Trophoblast cell (in vitro differentiated cells and primary cell): Measurements from ENCODE around the gene TMC2.

Source experiments
- DNase-seq, 2 donors: peaks; one replicate each; pipeline ENCODE4 v3.0.0-alpha.2; 2016
- H2AFZ ChIP-seq: 2 replicates; pipeline ENCODE4 v1.6.1; 2013; ENCODE audit warnings: low read length, moderate library complexity, mild to moderate bottlenecking; ENCODE audit not compliant: insufficient read depth, poor library complexity
- H2AK5ac ChIP-seq: 2 replicates; pipeline ENCODE4 v1.6.1; 2013; ENCODE audit warnings: mild to moderate bottlenecking, low read length
- H2BK120ac ChIP-seq: 2 replicates; pipeline ENCODE4 v1.6.1; 2013; ENCODE audit warnings: low read length, mild to moderate bottlenecking, moderate library complexity; ENCODE audit not compliant: insufficient read depth, poor library complexity
- H2BK12ac ChIP-seq: 2 replicates; pipeline ENCODE4 v1.6.1; 2013; ENCODE audit warnings: mild to moderate bottlenecking, low read length, moderate library complexity
- H2BK5ac ChIP-seq: 2 replicates; pipeline ENCODE4 v1.6.1; 2013; ENCODE audit warnings: low read length, low read depth, moderate library complexity, mild to moderate bottlenecking; ENCODE audit not compliant: poor library complexity
- H3K14ac ChIP-seq: 2 replicates; pipeline ENCODE4 v1.6.1; 2013; ENCODE audit warnings: mild to moderate bottlenecking, low read length
- H3K18ac ChIP-seq: 2 replicates; pipeline ENCODE4 v1.6.1; 2013; ENCODE audit warnings: mild to moderate bottlenecking, low read length
- H3K23ac ChIP-seq: 2 replicates; pipeline ENCODE4 v1.6.1; 2013; ENCODE audit warnings: low read length
- H3K27ac ChIP-seq: 2 replicates; pipeline ENCODE4 v1.5.1; 2013; ENCODE audit warnings: low read depth, mild to moderate bottlenecking, inconsistent platforms, low read length, moderate library complexity
- H3K27me3 ChIP-seq: 2 replicates; pipeline ENCODE4 v1.6.1; 2013; ENCODE audit warnings: inconsistent platforms, mild to moderate bottlenecking, low read length, moderate library complexity; ENCODE audit not compliant: insufficient read depth
- H3K36me3 ChIP-seq, 2 experiments: 1 replicate in 1 of 2; 2 replicates in 1 of 2; pipeline ENCODE4 v1.6.1; 2013; ENCODE audit warnings: low read length in 2 of 2, mild to moderate bottlenecking in 2 of 2, moderate library complexity in 1 of 2; ENCODE audit not compliant: insufficient read depth in 2 of 2, control insufficient read depth in 1 of 2
- H3K4ac ChIP-seq: 2 replicates; pipeline ENCODE4 v1.6.1; 2013; ENCODE audit warnings: low read depth, mild to moderate bottlenecking, low read length, moderate library complexity
- H3K4me1 ChIP-seq, 2 experiments: 1 replicate in 1 of 2; 2 replicates in 1 of 2; pipeline ENCODE4 v1.6.1; 2013; ENCODE audit warnings: low read length in 2 of 2, mild to moderate bottlenecking in 2 of 2, moderate library complexity in 1 of 2; ENCODE audit not compliant: insufficient read depth in 2 of 2, control insufficient read depth in 1 of 2
- H3K4me2 ChIP-seq: 2 replicates; pipeline ENCODE4 v1.6.1; 2013; ENCODE audit warnings: inconsistent platforms, mild to moderate bottlenecking, low read length, moderate library complexity
- H3K4me3 ChIP-seq: 2 replicates; pipeline ENCODE4 v1.5.1; 2013; ENCODE audit warnings: mild to moderate bottlenecking, low read depth, low read length, inconsistent platforms
- H3K79me1 ChIP-seq: one replicate; pipeline ENCODE4 v1.6.1; 2013; ENCODE audit warnings: low read length
- H3K79me2 ChIP-seq: 2 replicates; pipeline ENCODE4 v1.6.1; 2013; ENCODE audit warnings: low read length, mild to moderate bottlenecking; ENCODE audit not compliant: control insufficient read depth, insufficient read depth, poor library complexity
- H3K9ac ChIP-seq: 2 replicates; pipeline ENCODE4 v1.6.1; 2013; ENCODE audit warnings: mild to moderate bottlenecking, low read length
- H3K9me3 ChIP-seq: 2 replicates; pipeline ENCODE4 v1.6.1; 2013; ENCODE audit warnings: low read depth, mild to moderate bottlenecking, control low read depth, inconsistent platforms, low read length; ENCODE audit not compliant: insufficient read depth
- H4K12ac ChIP-seq: 2 replicates; pipeline ENCODE4 v1.6.1; 2013; ENCODE audit warnings: low read depth, mild to moderate bottlenecking, low read length, moderate library complexity
- H4K8ac ChIP-seq: 2 replicates; pipeline ENCODE4 v1.6.1; 2013; ENCODE audit warnings: low read depth, mild to moderate bottlenecking, low read length, moderate library complexity
- H4K91ac ChIP-seq: one replicate; pipeline ENCODE4 v1.6.1; 2013; ENCODE audit warnings: low read depth, mild to moderate bottlenecking, low read length, moderate library complexity
- WGBS: extraction: QIAGEN DNeasy Blood & Tissue Kit; methylation state at CpG from one replicate; pipeline ENCODE4 v1.1.7; 2013; ENCODE audit warnings: missing lambda C conversion rate; ENCODE audit not compliant: insufficient read length, insufficient coverage; ENCODE audit errors: extremely low coverage; 5-methylcytosine and 5-hydroxymethylcytosine counted together

The TMC2 gene

GRCh38 chr20:2564406-2564805 lies 28.0 kb downstream of the TMC2 start:
- Histone ChIP-seq H3K79me1 (no peaks in the 10 kb centered on the region), H2BK120ac (no peak overlapping the region), H3K4ac (no peak overlapping the region), H2BK5ac (no peak overlapping the region), H4K12ac (no peak overlapping the region), H2AFZ (no peak overlapping the region), H3K23ac (no peak overlapping the region), H3K4me2 (no peak overlapping the region), H2BK12ac (no peak overlapping the region), H3K9ac (no peak overlapping the region), H3K27me3 (peaks cover 9% of the 10 kb centered on the region), H4K8ac (no peak overlapping the region), H4K91ac (no peak overlapping the region), H2AK5ac (no peak overlapping the region), H3K9me3 (no peaks in the 10 kb centered on the region), H3K4me3 (no peak overlapping the region), H3K36me3 (no peaks in the 10 kb centered on the region), H3K4me1 (no peaks in the 10 kb centered on the region), H3K27ac (no peak overlapping the region), H3K14ac (no peak overlapping the region), H3K18ac (no peak overlapping the region), H3K79me2 (no peaks in the 10 kb centered on the region)
- WGBS, result no CpG with 5 or more reads among the region's 4 CpGs
- no peak for DNase-seq

DNA sequence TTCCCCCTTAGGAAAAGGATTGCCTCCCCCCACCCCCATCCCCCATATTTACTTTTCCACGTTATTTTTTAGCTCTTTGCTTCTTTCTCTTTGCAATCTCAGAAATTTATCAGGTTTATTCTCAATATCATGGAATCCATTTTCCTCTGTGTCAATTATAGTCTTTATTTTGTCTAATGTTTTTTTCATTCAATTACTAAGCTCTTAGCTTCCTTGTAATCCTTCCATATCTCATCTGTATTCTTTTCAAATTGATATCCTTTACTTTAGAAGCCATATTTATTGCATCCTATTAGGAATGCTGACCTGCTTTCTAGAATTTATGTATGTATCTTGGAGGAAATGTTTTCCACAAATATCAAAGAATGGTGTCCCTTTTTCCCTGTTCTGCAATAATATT lies 39.3 kb downstream of the TMC2 start:
- no peak overlapping the region for H3K27ac ChIP-seq
- H2BK120ac ChIP-seq, result no peak overlapping the region
- H2BK5ac ChIP-seq, result no peak overlapping the region
- no peak for DNase-seq
- H3K4me2 ChIP-seq, result no peak overlapping the region
- H3K18ac ChIP-seq, result no peak overlapping the region
- no CpG with 5 or more reads among the region's 1 CpG for WGBS
- no peak overlapping the region for H3K23ac ChIP-seq
- H4K12ac ChIP-seq, result no peak overlapping the region
- H3K27me3 ChIP-seq, result no peaks in the 10 kb centered on the region
- H3K4ac ChIP-seq, result no peak overlapping the region
- no peaks in the 10 kb centered on the region for H3K36me3 ChIP-seq
- no peak overlapping the region for H4K8ac ChIP-seq
- no peak overlapping the region for H3K14ac ChIP-seq
- H3K79me1 ChIP-seq, result no peaks in the 10 kb centered on the region
- no peak overlapping the region for H2AK5ac ChIP-seq
- no peak overlapping the region for H2AFZ ChIP-seq
- H2BK12ac ChIP-seq, result no peak overlapping the region
- no peak overlapping the region for H3K9ac ChIP-seq
- no peak overlapping the region for H3K4me3 ChIP-seq
- H3K9me3 ChIP-seq, result no peaks in the 10 kb centered on the region
- no peaks in the 10 kb centered on the region for H3K4me1 ChIP-seq
- H3K79me2 ChIP-seq, result no peaks in the 10 kb centered on the region
- H4K91ac ChIP-seq, result no peak overlapping the region

- H3K23ac ChIP-seq, result no peak overlapping the region
- no peaks in the 10 kb centered on the region for H3K36me3 ChIP-seq
- H3K79me1 ChIP-seq, result no peaks in the 10 kb centered on the region
- no peaks in the 10 kb centered on the region for H3K79me2 ChIP-seq
- H4K12ac ChIP-seq, result no peak overlapping the region
- no peak overlapping the region for H2AK5ac ChIP-seq
- no peaks in the 10 kb centered on the region for H3K4me1 ChIP-seq
- no peak overlapping the region for H3K4me3 ChIP-seq
- no peak overlapping the region for H2AFZ ChIP-seq
- H3K18ac ChIP-seq, result no peak overlapping the region
- no peaks in the 10 kb centered on the region for H3K27me3 ChIP-seq
- H2BK120ac ChIP-seq, result no peak overlapping the region
- WGBS, result no CpG with 5 or more reads among the region's 5 CpGs
- H3K4me2 ChIP-seq, result no peak overlapping the region
- no peak overlapping the region for H2BK5ac ChIP-seq
- H4K8ac ChIP-seq, result no peak overlapping the region
- no peak for DNase-seq
- no peak overlapping the region for H3K4ac ChIP-seq
- H3K9ac ChIP-seq, result no peak overlapping the region
- H3K14ac ChIP-seq, result no peak overlapping the region
- H3K9me3 ChIP-seq, result no peaks in the 10 kb centered on the region
- no peak overlapping the region for H2BK12ac ChIP-seq
- no peak overlapping the region for H4K91ac ChIP-seq
- H3K27ac ChIP-seq, result no peak overlapping the region
These were observed 39.9 kb downstream of the TMC2 start for GRCh38 chr20:2576317-2576727.

- H3K27ac ChIP-seq, result no peak overlapping the region
- no peaks in the 10 kb centered on the region for H3K9me3 ChIP-seq
- H2BK120ac ChIP-seq, result no peak overlapping the region
- no CpG with 5 or more reads among the region's 10 CpGs for WGBS
- H4K12ac ChIP-seq, result no peak overlapping the region
- no peak overlapping the region for H3K23ac ChIP-seq
- no peak overlapping the region for H2AK5ac ChIP-seq
- no peak overlapping the region for H3K4me2 ChIP-seq
- H4K91ac ChIP-seq, result no peak overlapping the region
- no peak overlapping the region for H3K4me3 ChIP-seq
- H3K79me1 ChIP-seq, result no peaks in the 10 kb centered on the region
- H3K9ac ChIP-seq, result no peak overlapping the region
- no peak overlapping the region for H2AFZ ChIP-seq
- H3K79me2 ChIP-seq, result no peaks in the 10 kb centered on the region
- H3K18ac ChIP-seq, result no peak overlapping the region
- H2BK12ac ChIP-seq, result no peak overlapping the region
- no peak overlapping the region for H4K8ac ChIP-seq
- no peaks in the 10 kb centered on the region for H3K36me3 ChIP-seq
- H2BK5ac ChIP-seq, result no peak overlapping the region
- H3K27me3 ChIP-seq, result no peaks in the 10 kb centered on the region
- DNase-seq, result no peak
- no peaks in the 10 kb centered on the region for H3K4me1 ChIP-seq
- no peak overlapping the region for H3K4ac ChIP-seq
- no peak overlapping the region for H3K14ac ChIP-seq
These were observed 42.3 kb downstream of the TMC2 start for GRCh38 chr20:2578475-2579192.
